HG03558 (cell line): ENCODE results near the gene KAT6B.
"Not testable (repeated sequence)": the region's sequence is repeated elsewhere in the genome, so short reads cannot be mapped to it uniquely, and the experiment has no call there.

Source experiments
- ATAC-seq: cut with Tn5 transposase; IDR thresholded peaks from one replicate; pipeline ENCODE4 v1.9.1; 2021; ENCODE audit warnings: moderate number of reproducible peaks; ENCODE audit not compliant: unreplicated experiment; ENCODE audit errors: extremely low read depth

The KAT6B gene

GRCh38 chr10:74826142-74827044 is at the start of gene KAT6B:
Gene KAT6B (plus strand): TSS chr10:74826600. CDS start chr10:74842858, 16,258 bp downstream.
- ATAC-seq, result peak; percentile 89

DNA sequence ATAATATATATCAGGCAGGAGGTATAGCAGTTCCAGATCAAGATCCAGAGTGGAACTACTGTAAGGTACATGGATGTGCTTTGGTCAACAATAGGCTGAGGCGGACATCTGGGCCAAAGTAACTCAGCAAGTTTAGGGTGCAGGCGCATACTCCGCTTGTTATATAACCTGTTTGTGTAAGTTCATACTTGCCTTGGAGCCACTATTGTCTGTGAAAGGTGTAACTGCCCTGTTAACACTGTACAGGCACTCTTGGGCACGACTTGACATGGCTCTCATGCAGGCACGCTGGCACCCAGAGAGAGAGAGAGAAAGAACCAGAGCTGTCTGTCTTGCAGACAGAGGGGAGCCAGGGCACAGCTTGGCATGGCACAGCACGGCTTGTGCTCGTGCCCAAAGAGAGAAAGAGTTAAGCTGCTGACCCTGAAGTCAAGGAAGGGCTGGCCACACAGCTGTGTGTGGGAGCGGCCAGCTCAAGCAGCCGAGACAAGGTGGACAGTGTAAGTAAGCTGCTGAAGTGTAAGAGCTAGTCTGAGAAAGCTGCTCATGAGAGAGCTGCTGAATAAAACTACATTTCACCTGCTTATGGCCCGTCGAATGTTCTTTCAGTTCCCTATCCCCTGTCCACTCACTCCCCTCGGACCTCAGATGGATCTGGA is 47.8 kb upstream of the KAT6B start:
- ATAC-seq, result no peak

DNA sequence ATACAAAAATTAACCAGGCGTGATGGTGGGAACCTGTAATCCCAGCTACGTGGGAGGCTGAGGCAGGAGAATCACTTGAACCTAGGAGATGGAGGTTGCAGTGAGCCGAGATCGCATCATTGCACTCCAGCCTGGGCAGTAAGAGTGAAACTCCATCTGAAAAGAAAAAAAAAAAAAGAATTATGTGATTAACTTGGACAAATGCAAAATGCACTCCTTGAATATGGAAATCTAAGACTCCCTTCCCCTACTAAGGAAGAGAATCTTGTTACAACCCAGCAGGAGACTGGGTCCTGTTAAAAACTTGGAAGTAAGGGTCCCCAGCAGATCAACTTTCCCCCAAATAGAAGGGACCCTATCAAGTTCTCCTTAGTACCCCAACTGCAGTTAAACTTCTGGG is 44.5 kb upstream of the KAT6B start:
- ATAC-seq, result not testable (repeated sequence)

DNA sequence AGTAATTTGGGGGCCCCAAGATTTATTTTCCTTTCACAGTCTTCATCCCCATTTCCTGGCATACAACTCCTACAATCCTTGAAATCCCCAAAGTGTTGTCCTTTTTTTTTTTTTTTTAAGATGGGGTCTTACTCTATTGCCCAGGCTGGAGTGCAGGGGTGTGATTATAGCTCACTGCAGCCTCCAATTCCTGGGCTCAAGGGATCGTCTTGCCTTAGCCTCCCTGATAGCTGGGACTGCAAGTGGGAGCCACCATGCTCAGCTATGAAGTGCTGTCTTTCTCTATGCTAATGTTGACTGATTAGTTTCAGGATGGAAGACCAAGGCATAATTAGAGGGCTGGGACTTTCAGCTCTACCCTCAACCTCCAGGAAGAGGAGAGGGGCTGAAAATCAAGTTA is 41.9 kb upstream of the KAT6B start:
- no peak for ATAC-seq

- ATAC-seq, result no peak
Observed at GRCh38 chr10:74786126-74786525, 40.3 kb upstream of the KAT6B start.

- no peak for ATAC-seq
Observed at GRCh38 chr10:74787457-74787856, 38.9 kb upstream of the KAT6B start.

GRCh38 chr10:74791979-74792378 is 34.4 kb upstream of the KAT6B start:
- not testable (repeated sequence) for ATAC-seq

DNA sequence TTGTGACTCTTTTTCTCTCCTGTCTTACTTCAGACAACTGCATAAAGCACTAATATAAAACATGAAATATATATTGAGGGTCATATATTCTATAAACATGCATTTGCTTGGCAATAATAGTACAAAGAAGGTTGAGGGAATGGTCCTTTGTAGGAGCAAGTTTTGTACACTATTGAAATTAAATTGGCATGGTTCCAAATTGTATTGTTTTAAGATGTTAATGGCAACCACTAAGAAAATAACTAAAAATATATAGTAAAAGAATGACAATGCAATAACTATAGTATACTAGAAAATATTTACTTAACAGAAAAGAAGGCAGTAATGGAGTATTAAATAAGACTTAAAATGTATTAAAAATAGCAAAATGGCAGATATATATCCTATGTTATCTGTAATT is 33.7 kb upstream of the KAT6B start:
- no peak for ATAC-seq

DNA sequence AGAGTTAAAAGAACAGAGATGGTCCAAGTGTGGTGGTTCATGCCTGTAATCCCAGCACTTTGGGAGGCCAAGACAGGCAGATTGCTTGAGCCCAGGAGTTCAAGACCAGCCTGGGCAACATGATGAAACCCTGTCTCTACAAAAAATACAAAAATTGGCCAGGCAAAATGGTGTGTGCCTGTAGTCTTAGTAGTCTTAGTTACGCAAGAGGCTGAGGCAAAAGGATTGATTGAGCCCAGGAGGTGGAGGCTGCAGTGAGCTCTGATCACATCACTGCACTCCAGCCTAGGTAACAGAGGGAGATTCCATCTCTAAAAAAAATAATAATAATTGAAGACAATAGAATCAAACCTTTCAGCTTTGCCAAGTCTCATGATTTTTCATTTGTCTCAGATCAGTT is 33.2 kb upstream of the KAT6B start:
- ATAC-seq, result not testable (repeated sequence)

DNA sequence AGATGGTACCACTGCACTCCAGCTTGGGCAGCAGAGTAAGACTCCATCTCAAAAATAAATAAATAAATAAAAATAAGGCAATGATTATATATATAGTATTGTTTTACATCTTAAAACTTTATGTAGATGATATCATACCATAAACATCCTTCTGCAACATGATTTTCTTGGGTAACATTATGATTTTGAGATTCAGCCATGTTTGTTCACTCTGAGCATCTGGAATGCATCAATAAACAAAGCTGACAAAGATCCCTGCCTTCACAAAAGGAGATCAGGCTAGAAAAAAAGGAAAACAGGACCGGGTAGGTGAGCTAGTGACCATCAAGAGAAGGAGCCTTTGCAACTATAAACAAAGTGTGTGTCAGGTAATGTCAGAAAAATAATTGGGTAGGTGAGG is 31.9 kb upstream of the KAT6B start:
- no peak for ATAC-seq

- no peak for ATAC-seq
Observed at GRCh38 chr10:74797550-74797949, 28.9 kb upstream of the KAT6B start.

DNA sequence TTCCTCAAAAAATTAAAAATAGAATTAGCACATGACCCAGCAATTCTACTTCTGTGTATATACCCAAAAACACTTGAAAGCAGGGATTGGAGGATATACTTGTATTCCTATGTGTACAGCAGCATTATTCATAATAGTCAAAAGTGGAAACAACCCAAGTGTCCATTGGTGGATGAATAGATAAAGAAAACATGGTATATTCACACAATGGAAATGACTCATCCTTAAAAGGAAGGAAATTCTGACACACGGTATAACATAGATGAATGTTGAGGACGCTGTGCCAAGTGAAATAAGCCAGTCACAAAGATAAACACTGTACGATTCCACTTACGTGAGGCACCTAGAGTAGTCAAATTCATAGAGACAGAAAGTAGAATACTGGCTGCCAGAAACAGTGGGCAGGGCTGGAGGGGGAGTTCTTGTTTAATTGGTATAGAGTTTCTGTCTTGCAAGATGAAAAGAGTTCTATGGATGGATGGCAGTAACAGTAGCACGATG is 26.6 kb upstream of the KAT6B start:
- no peak for ATAC-seq

DNA sequence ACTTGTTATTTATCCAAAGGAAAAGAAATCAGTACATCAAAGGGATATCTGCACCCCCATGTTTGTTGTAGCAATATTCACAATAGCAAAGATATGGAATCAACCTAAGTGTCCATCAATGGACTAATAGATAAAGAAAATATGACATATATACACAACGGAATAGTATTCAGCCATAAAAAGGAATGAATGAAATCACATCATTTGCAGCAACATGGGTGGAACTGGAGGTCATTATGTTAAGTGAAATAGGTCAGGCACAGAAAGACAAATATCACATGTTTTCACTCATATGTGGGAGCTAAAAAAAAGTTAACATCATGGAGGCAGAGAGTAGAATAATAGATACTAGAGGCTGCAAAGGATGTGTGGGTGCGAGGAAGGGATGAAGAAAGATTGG is 25.0 kb upstream of the KAT6B start:
- no peak for ATAC-seq

GRCh38 chr10:74808501-74808900 is 17.9 kb upstream of the KAT6B start:
- ATAC-seq, result no peak

GRCh38 chr10:74810087-74810486 is 16.3 kb upstream of the KAT6B start:
- no peak for ATAC-seq

GRCh38 chr10:74813381-74814259 is 12.8 kb upstream of the KAT6B start:
- ATAC-seq, result no peak

GRCh38 chr10:74814797-74815196 is 11.6 kb upstream of the KAT6B start:
- no peak for ATAC-seq

GRCh38 chr10:74816824-74817498 is 9.4 kb upstream of the KAT6B start:
- no peak for ATAC-seq

GRCh38 chr10:74821501-74821900 is 4.9 kb upstream of the KAT6B start:
- ATAC-seq, result no peak

DNA sequence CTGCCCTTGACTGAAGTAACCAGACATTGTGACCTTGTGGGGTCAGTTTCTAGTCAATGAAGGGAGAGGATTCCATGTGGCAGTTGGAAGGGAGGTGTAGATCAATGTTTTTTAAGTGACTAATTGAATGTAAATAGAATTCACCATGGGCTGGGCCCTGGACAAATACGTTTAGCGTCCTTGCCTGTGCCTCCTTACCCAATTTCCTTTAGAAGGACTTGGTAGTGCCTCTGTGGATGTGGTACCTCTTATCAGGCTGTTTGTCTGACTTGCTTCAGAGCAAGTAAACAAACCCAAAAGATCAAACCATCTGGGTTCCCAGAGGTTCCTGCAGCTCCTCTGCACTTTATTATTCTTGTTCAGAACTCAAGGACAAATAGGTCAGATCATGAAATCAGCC is 4.3 kb upstream of the KAT6B start:
- ATAC-seq, result no peak
